ENCODE data around the gene RGS6.

Gene RGS6

GRCh38 chr14:72532686-72533454, 600.6 kb downstream of the RGS6 start:
- no peak overlapping the region for H3K4me3 ChIP-seq (ENCODE audit: low read depth, low read length)
- no peaks in the 10 kb centered on the region for H3K4me1 ChIP-seq (ENCODE audit: control insufficient read depth, insufficient read depth, low read length)
- no peak overlapping the region for H3K9ac ChIP-seq (ENCODE audit: low read depth, low read length)
- H3K9me3 ChIP-seq (ENCODE audit: control insufficient read depth, insufficient read depth, low read length) = no peaks in the 10 kb centered on the region
- H3K36me3 ChIP-seq (ENCODE audit: control insufficient read depth, insufficient read depth, low read length) = no peaks in the 10 kb centered on the region
- no peaks in the 10 kb centered on the region for H3K27me3 ChIP-seq (ENCODE audit: control insufficient read depth, insufficient read depth, low read length)

DNA sequence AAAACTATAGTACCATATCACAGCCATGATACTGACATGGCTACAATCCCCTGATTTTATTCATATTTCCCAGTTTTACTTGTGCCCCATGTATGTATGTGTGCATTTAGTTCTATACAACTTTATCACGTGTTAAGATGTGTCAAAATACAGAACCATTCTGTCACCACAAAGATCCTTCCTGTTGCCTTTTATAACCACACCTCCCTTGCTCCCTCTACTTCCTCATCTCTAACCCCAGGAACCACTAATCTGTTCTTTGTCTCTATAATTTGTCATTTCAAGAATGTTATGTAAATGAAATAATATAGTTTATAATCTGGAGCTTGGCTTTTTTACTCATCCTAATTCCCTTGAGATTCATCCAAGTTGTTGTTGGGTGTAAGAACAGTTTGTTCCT, 603.3 kb downstream of the RGS6 start:
- Histone ChIP-seq H3K4me3 (ENCODE audit: low read depth, low read length) (no peak overlapping the region), H3K9ac (ENCODE audit: low read depth, low read length) (no peak overlapping the region), H3K9me3 (ENCODE audit: control insufficient read depth, insufficient read depth, low read length) (no peaks in the 10 kb centered on the region), H3K4me1 (ENCODE audit: control insufficient read depth, insufficient read depth, low read length) (no peaks in the 10 kb centered on the region), H3K27me3 (ENCODE audit: control insufficient read depth, insufficient read depth, low read length) (no peaks in the 10 kb centered on the region), H3K36me3 (ENCODE audit: control insufficient read depth, insufficient read depth, low read length) (no peaks in the 10 kb centered on the region)

- no peaks in the 10 kb centered on the region for H3K36me3 ChIP-seq (ENCODE audit: control insufficient read depth, insufficient read depth, low read length)
- H3K4me1 ChIP-seq (ENCODE audit: control insufficient read depth, insufficient read depth, low read length) = no peaks in the 10 kb centered on the region
- H3K27me3 ChIP-seq (ENCODE audit: control insufficient read depth, insufficient read depth, low read length) = no peaks in the 10 kb centered on the region
- H3K9me3 ChIP-seq (ENCODE audit: control insufficient read depth, insufficient read depth, low read length) = no peaks in the 10 kb centered on the region
- H3K9ac ChIP-seq (ENCODE audit: low read depth, low read length) = no peak overlapping the region
- no peak overlapping the region for H3K4me3 ChIP-seq (ENCODE audit: low read depth, low read length)
These were observed 606.2 kb downstream of the RGS6 start for GRCh38 chr14:72538387-72538786.

DNA sequence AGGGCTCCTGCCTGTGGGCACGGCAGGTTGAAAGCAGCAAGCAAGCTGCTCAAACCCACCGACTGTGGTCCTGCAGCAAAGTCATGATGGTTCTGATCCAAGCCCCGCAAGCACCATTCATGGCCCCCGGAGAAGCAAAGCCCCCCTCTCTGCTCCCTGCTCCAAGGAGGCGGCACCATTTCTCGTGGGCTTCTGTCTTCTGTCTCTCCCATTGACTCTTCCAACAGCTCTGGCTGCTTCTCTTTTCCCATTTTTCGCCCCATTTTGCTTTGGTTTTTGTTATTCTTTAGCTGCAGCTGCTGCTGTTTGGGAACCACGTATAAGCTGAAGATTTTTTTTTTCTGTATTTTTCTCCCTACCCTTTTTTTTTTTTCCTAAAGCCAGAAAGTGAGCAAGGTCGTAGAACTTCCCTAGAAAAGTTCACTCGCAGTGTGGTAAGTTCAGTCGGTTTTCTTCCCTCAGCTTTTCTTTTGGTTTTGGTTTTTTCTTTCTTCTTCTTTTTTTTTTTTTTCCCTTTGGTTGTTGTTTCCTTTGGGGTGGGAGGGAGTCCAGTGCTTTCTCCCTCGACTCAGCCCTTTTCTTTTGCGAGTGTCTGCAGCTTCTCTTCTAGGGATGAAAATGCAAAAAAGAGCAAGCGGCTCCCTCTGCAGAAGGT, 607.6 kb downstream of the RGS6 start:
- Histone ChIP-seq H3K4me1 (ENCODE audit: control insufficient read depth, insufficient read depth, low read length) (peaks cover 1% of the 10 kb centered on the region), H3K9ac (ENCODE audit: low read depth, low read length) (no peak overlapping the region), H3K9me3 (ENCODE audit: control insufficient read depth, insufficient read depth, low read length) (no peaks in the 10 kb centered on the region), H3K36me3 (ENCODE audit: control insufficient read depth, insufficient read depth, low read length) (no peaks in the 10 kb centered on the region), H3K4me3 (ENCODE audit: low read depth, low read length) (no peak overlapping the region), H3K27me3 (ENCODE audit: control insufficient read depth, insufficient read depth, low read length) (no peaks in the 10 kb centered on the region)

- no peaks in the 10 kb centered on the region for H3K36me3 ChIP-seq (ENCODE audit: control insufficient read depth, insufficient read depth, low read length)
- no peaks in the 10 kb centered on the region for H3K27me3 ChIP-seq (ENCODE audit: control insufficient read depth, insufficient read depth, low read length)
- H3K4me3 ChIP-seq (ENCODE audit: low read depth, low read length) = no peak overlapping the region
- H3K9ac ChIP-seq (ENCODE audit: low read depth, low read length) = no peak overlapping the region
- H3K9me3 ChIP-seq (ENCODE audit: control insufficient read depth, insufficient read depth, low read length) = no peaks in the 10 kb centered on the region
- peaks cover 4% of the 10 kb centered on the region for H3K4me1 ChIP-seq (ENCODE audit: control insufficient read depth, insufficient read depth, low read length)
These were observed 608.6 kb downstream of the RGS6 start for GRCh38 chr14:72540836-72541235.

- H3K4me3 ChIP-seq (ENCODE audit: low read depth, low read length) = no peak overlapping the region
- H3K36me3 ChIP-seq (ENCODE audit: control insufficient read depth, insufficient read depth, low read length) = no peaks in the 10 kb centered on the region
- H3K27me3 ChIP-seq (ENCODE audit: control insufficient read depth, insufficient read depth, low read length) = no peaks in the 10 kb centered on the region
- no peaks in the 10 kb centered on the region for H3K9me3 ChIP-seq (ENCODE audit: control insufficient read depth, insufficient read depth, low read length)
- peaks cover 4% of the 10 kb centered on the region for H3K4me1 ChIP-seq (ENCODE audit: control insufficient read depth, insufficient read depth, low read length)
- no peak overlapping the region for H3K9ac ChIP-seq (ENCODE audit: low read depth, low read length)
These were observed 609.3 kb downstream of the RGS6 start for GRCh38 chr14:72541546-72541945.

GRCh38 chr14:72543341-72543740, 611.1 kb downstream of the RGS6 start:
- Histone ChIP-seq H3K36me3 (ENCODE audit: control insufficient read depth, insufficient read depth, low read length) (no peaks in the 10 kb centered on the region), H3K4me1 (ENCODE audit: control insufficient read depth, insufficient read depth, low read length) (peaks cover 4% of the 10 kb centered on the region), H3K4me3 (ENCODE audit: low read depth, low read length) (no peak overlapping the region), H3K27me3 (ENCODE audit: control insufficient read depth, insufficient read depth, low read length) (no peaks in the 10 kb centered on the region), H3K9me3 (ENCODE audit: control insufficient read depth, insufficient read depth, low read length) (no peaks in the 10 kb centered on the region), H3K9ac (ENCODE audit: low read depth, low read length) (no peak overlapping the region)

- H3K4me1 ChIP-seq (ENCODE audit: control insufficient read depth, insufficient read depth, low read length) = peaks cover 4% of the 10 kb centered on the region
- H3K9me3 ChIP-seq (ENCODE audit: control insufficient read depth, insufficient read depth, low read length) = no peaks in the 10 kb centered on the region
- no peaks in the 10 kb centered on the region for H3K27me3 ChIP-seq (ENCODE audit: control insufficient read depth, insufficient read depth, low read length)
- H3K4me3 ChIP-seq (ENCODE audit: low read depth, low read length) = no peak overlapping the region
- no peak overlapping the region for H3K9ac ChIP-seq (ENCODE audit: low read depth, low read length)
- H3K36me3 ChIP-seq (ENCODE audit: control insufficient read depth, insufficient read depth, low read length) = no peaks in the 10 kb centered on the region
These were observed 612.6 kb downstream of the RGS6 start for GRCh38 chr14:72544615-72545387.

GRCh38 chr14:72545411-72546311, 613.4 kb downstream of the RGS6 start:
- H3K4me3 ChIP-seq (ENCODE audit: low read depth, low read length) = no peak overlapping the region
- H3K9me3 ChIP-seq (ENCODE audit: control insufficient read depth, insufficient read depth, low read length) = no peaks in the 10 kb centered on the region
- peaks cover 4% of the 10 kb centered on the region for H3K4me1 ChIP-seq (ENCODE audit: control insufficient read depth, insufficient read depth, low read length)
- no peak overlapping the region for H3K9ac ChIP-seq (ENCODE audit: low read depth, low read length)
- H3K27me3 ChIP-seq (ENCODE audit: control insufficient read depth, insufficient read depth, low read length) = no peaks in the 10 kb centered on the region
- H3K36me3 ChIP-seq (ENCODE audit: control insufficient read depth, insufficient read depth, low read length) = no peaks in the 10 kb centered on the region

DNA sequence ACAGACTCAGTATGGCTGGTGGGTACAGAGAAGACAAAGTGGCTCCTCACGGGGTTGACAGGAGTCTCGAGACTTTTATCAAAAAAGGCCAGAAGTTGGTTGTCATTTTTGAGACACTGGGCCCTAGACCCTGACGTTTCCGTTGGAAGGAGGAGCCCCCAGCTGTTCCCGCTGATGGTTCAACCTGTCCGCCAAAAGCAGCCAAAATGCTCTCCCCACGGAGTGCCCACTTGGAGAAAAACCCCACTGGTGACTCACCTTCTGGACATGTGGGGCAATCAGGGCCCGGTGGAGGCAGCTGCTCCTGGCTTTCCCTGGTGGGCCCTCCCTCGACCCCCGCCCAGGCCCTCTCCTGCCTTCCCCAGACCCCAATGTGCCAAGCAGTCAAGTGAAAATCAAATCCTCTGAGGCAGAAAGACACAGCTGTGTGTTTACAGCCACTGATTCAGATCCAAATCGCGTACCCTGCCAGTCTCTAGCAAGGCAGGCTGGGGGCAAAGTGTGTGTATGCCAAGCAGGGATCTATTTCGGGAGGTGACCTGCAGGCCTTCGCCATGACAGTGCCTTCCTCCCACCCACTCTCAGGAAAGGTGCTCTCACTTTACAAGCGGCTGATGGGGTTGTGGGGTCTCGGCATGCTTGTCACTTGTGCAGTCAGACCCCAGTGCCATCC, 614.3 kb downstream of the RGS6 start:
- Histone ChIP-seq H3K36me3 (ENCODE audit: control insufficient read depth, insufficient read depth, low read length) (no peaks in the 10 kb centered on the region), H3K4me3 (ENCODE audit: low read depth, low read length) (no peak overlapping the region), H3K9me3 (ENCODE audit: control insufficient read depth, insufficient read depth, low read length) (no peaks in the 10 kb centered on the region), H3K27me3 (ENCODE audit: control insufficient read depth, insufficient read depth, low read length) (no peaks in the 10 kb centered on the region), H3K4me1 (ENCODE audit: control insufficient read depth, insufficient read depth, low read length) (peaks cover 4% of the 10 kb centered on the region), H3K9ac (ENCODE audit: low read depth, low read length) (no peak overlapping the region)

- H3K27me3 ChIP-seq (ENCODE audit: control insufficient read depth, insufficient read depth, low read length) = no peaks in the 10 kb centered on the region
- H3K9ac ChIP-seq (ENCODE audit: low read depth, low read length) = no peak overlapping the region
- H3K4me1 ChIP-seq (ENCODE audit: control insufficient read depth, insufficient read depth, low read length) = peaks cover 4% of the 10 kb centered on the region
These were observed 615.8 kb downstream of the RGS6 start for GRCh38 chr14:72547999-72548398.

More at GRCh38 chr14:72547999-72548398, 615.8 kb downstream of the RGS6 start:
- H3K9me3 ChIP-seq (ENCODE audit: control insufficient read depth, insufficient read depth, low read length) = no peaks in the 10 kb centered on the region
- no peak overlapping the region for H3K4me3 ChIP-seq (ENCODE audit: low read depth, low read length)
- no peaks in the 10 kb centered on the region for H3K36me3 ChIP-seq (ENCODE audit: control insufficient read depth, insufficient read depth, low read length)
